ENCODE data around the gene SPTAN1. TPM values are rescaled to one million over a fixed set of nuclear protein-coding genes. Genes with fewer than 3 reads are reported as not detected.
A peak's percentile ranks its signal among the peaks of the same experiment; 100 is the strongest.
"Not testable (repeated sequence)": the region's sequence is repeated elsewhere in the genome, so short reads cannot be mapped to it uniquely, and the experiment has no call there.

Gene SPTAN1
- total RNA-seq, 1 experiment from 2014 or later, result 229 TPM

DNA sequence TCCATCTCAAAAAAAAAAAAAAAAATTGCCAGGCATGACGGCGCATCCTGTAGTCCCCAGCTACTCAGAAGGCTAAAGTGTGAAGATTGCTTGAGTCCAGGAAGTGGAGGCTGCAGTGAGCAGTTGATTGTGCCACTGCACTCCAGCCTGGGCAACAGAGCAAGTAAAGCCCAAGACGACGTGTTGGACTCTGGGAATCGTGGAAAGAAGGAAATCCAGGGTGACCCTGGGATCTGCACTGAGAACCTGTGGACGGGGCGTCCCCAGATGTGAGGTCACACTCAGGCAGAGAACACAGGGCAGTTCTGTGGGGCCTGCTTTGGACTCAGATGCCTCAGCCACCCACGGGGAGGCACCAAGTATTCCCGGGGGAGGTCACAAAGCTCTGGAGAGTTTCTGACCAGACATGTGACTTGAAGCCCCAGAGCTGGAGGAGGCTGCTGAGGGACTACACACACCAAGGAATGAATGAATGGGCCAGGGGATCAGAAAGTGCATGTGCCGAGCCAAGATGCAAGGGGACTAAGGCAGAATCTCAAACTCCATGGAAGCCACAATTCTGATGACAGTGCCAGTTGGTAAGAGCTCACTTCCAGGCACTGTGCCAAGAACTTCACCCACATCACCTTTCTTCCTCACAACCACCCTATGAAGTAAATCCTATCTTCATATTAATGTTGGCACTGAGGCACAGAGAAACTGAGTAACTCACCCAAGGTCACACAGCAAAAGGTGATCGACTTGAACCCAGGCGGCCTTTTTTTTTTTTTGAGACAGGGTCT is 91.3 kb downstream of the SPTAN1 start:
- Histone ChIP-seq H3K4me3 (ENCODE audit: low read depth in 2 of 2, low read length in 2 of 2) (no peak overlapping the region), H3K9me3 (ENCODE audit: control insufficient read depth, insufficient read depth, low read depth, low read length) (no peaks in the 10 kb centered on the region), H3K36me3 (ENCODE audit: control insufficient read depth, insufficient read depth, low read length) (no peaks in the 10 kb centered on the region), H3K27ac (ENCODE audit: low read length) (no peak overlapping the region), H3K27me3 (ENCODE audit: control insufficient read depth, insufficient read depth, low read length) (no peaks in the 10 kb centered on the region), H3K4me1 (ENCODE audit: control insufficient read depth, insufficient read depth, low read length) (no peaks in the 10 kb centered on the region; the same call in 1 of the 2 replicates)
- POLR2A ChIA-PET, result interaction anchor here (0.5 to 0.7 kb wide), 2 partner anchors 36 to 132 kb away, joined by 5 to 8 read pairs; no protein-coding TSS in a partner anchor
- CTCF ChIA-PET, result no interaction called here
- ATAC-seq (no peak), DNase-seq (ENCODE audit: low read depth, low spot score) (no peak)
- in situ Hi-C loops (cut with HindIII; ENCODE audit: low pct_unique_long_range_greater_than_20kb, low sequenced_read_pairs), result no loop called here
- no TSS peak for BruUV-seq (replicated peaks)
- intact Hi-C loops (cut with micrococcal nuclease; ENCODE audit: unreplicated experiment), result no loop called here
- TF ChIP-seq POLR2AphosphoS5 (IDR thresholded peaks at IDR 0.05; ENCODE audit: low read depth, low read length) (no peak), SIN3A (IDR thresholded peaks at IDR 0.05; ENCODE audit: borderline replicate concordance, insufficient read depth, low read depth, low read length) (no peak), TCF7L2 (IDR thresholded peaks at IDR 0.05; ENCODE audit: low read depth, low read length) (no peak), REST (IDR thresholded peaks at IDR 0.05; ENCODE audit: insufficient read depth in 1 of 2, low read depth in 2 of 2, low read length in 1 of 2) (no peak)
- TF ChIP-seq, protein P1, sequence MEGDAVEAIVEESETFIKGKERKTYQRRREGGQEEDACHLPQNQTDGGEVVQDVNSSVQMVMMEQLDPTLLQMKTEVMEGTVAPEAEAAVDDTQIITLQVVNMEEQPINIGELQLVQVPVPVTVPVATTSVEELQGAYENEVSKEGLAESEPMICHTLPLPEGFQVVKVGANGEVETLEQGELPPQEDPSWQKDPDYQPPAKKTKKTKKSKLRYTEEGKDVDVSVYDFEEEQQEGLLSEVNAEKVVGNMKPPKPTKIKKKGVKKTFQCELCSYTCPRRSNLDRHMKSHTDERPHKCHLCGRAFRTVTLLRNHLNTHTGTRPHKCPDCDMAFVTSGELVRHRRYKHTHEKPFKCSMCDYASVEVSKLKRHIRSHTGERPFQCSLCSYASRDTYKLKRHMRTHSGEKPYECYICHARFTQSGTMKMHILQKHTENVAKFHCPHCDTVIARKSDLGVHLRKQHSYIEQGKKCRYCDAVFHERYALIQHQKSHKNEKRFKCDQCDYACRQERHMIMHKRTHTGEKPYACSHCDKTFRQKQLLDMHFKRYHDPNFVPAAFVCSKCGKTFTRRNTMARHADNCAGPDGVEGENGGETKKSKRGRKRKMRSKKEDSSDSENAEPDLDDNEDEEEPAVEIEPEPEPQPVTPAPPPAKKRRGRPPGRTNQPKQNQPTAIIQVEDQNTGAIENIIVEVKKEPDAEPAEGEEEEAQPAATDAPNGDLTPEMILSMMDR (IDR thresholded peaks at IDR 0.05), result no peak

DNA sequence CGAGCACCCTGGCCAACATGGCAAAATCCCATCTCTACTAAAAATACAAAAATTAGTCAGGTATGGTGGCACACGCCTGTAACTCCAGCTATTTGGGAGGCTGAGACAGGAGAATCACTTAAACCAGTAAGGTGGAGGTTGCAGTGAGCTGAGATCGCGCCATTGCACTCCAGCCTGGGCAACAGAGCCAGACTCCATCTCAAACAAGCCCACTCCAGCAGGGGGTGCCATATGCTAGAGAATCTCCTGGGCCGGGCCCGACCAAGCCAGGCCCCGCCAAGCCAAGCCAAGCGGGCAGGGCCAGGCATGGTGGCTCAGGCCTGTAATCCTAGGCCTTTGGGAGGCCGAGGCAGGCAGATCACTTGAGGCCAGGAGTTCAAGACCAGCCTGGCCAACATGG is 95.8 kb downstream of the SPTAN1 start:
- intact Hi-C loops (cut with micrococcal nuclease; ENCODE audit: unreplicated experiment); H3K4me3 ChIP-seq (ENCODE audit: low read depth in 2 of 2, low read length in 2 of 2); POLR2A ChIA-PET; H3K27me3 ChIP-seq (ENCODE audit: control insufficient read depth, insufficient read depth, low read length); BruUV-seq (replicated peaks); H3K9me3 ChIP-seq (ENCODE audit: control insufficient read depth, insufficient read depth, low read depth, low read length); H3K27ac ChIP-seq (ENCODE audit: low read length); H3K4me1 ChIP-seq (ENCODE audit: control insufficient read depth, insufficient read depth, low read length); DNase-seq (ENCODE audit: low read depth, low spot score); H3K36me3 ChIP-seq (ENCODE audit: control insufficient read depth, insufficient read depth, low read length); in situ Hi-C loops (cut with HindIII; ENCODE audit: low pct_unique_long_range_greater_than_20kb, low sequenced_read_pairs); CTCF ChIA-PET: not testable (repeated sequence)
- peak; percentile 92 for ATAC-seq

- no peaks in the 10 kb centered on the region; the same call in 1 of the 2 replicates for H3K36me3 ChIP-seq (ENCODE audit: control insufficient read depth, insufficient read depth, low read length)
- H3K4me3 ChIP-seq (ENCODE audit: low read depth in 2 of 2, low read length in 2 of 2), result no peak overlapping the region
- no TSS peak for BruUV-seq (replicated peaks)
- ATAC-seq (no peak), DNase-seq (ENCODE audit: low read depth, low spot score) (no peak)
- ChIA-PET POLR2A (no interaction called here), CTCF (no interaction called here)
- H3K27me3 ChIP-seq (ENCODE audit: control insufficient read depth, insufficient read depth, low read length), result no peaks in the 10 kb centered on the region
- no peaks in the 10 kb centered on the region for H3K9me3 ChIP-seq (ENCODE audit: control insufficient read depth, insufficient read depth, low read depth, low read length)
- no peak overlapping the region for H3K27ac ChIP-seq (ENCODE audit: low read length)
- peaks cover 3% of the 10 kb centered on the region; the same call in 1 of the 2 replicates for H3K4me1 ChIP-seq (ENCODE audit: control insufficient read depth, insufficient read depth, low read length)
- in situ Hi-C loops (cut with HindIII; ENCODE audit: low pct_unique_long_range_greater_than_20kb, low sequenced_read_pairs), result no loop called here
- intact Hi-C loops (cut with micrococcal nuclease; ENCODE audit: unreplicated experiment), result no loop called here
- TF ChIP-seq, protein P1 (IDR thresholded peaks at IDR 0.05), result no peak
- TF ChIP-seq SIN3A (IDR thresholded peaks at IDR 0.05; ENCODE audit: borderline replicate concordance, insufficient read depth, low read depth, low read length) (no peak), REST (IDR thresholded peaks at IDR 0.05; ENCODE audit: insufficient read depth in 1 of 2, low read depth in 2 of 2, low read length in 1 of 2) (no peak), POLR2AphosphoS5 (IDR thresholded peaks at IDR 0.05; ENCODE audit: low read depth, low read length) (no peak), TCF7L2 (IDR thresholded peaks at IDR 0.05; ENCODE audit: low read depth, low read length) (no peak)
Measured at GRCh38 chr9:128651798-128652197, 99.4 kb downstream of the SPTAN1 start.
